K562 treated with DMSO at 1 percent for 48 hours (cell line): ENCODE results near the gene ENPP7. TPM values are rescaled to one million over a fixed set of nuclear protein-coding genes. Genes with fewer than 3 reads are reported as not detected.

Experiments
- total RNA-seq: library from RNA; unstranded; fragments of 300-600 nt; gene quantifications from 2 replicates; pipeline ENCODE4 v1.2.3, GENCODE V29; 2022; ENCODE audit warnings: low replicate concordance; ENCODE audit errors: extremely low read depth

The ENPP7 gene
- not detected in 2 replicates for total RNA-seq

GRCh38 chr17:79730769-79731483 lies at the start of gene ENPP7:
TSS of gene ENPP7 (plus strand) at chr17:79730943. CDS start at chr17:79731140, 197 bp downstream.

GRCh38 chr17:79777894-79778503 lies 47.3 kb downstream of the ENPP7 start, which contains the start of gene CBX2:
TSS of gene CBX2 (plus strand) at chr17:79778148. CDS start at chr17:79778236, 88 bp downstream.

Other genes with a start within 250 kb of the ENPP7 start
- gene RBFOX3, start 119.9 kb upstream of the ENPP7 start, total RNA-seq = not detected in 2 replicates
- 76.9 TPM in 1 of 2 replicates, not detected in the other for gene CBX2, start 47.2 kb downstream of the ENPP7 start, total RNA-seq
- not detected in 2 replicates for gene CBX8, start 66.1 kb downstream of the ENPP7 start, total RNA-seq
- gene CBX4, start 108.5 kb downstream of the ENPP7 start, total RNA-seq = not detected in 2 replicates